Measurements from ENCODE around the gene TEK.

The TEK gene

DNA sequence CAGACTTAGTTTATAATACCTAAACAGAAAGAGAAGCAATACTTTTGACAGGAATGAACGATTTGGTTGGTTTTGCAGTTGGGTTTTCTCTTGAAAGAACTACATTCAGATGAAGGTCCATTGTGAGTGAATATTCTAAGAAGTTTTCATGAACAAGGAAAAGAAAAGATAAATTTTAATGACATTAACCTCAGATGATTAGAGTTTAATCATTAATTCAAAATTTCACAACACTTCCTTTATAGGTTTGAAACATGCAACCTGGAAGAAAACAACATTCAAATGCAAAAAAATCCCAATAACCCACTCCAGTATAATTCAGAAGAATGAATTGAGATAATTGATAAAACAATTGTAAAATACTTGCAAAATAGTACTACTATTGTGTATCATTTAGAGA lies 164.2 kb downstream of the TEK start:
- no peak overlapping the region for H3K4me3 ChIP-seq (ENCODE audit: low read depth, low read length)
- no peak for TF ChIP-seq MYC (IDR thresholded peaks at IDR 0.05; ENCODE audit: low read depth, low read length)
- no peak for DNase-seq (ENCODE audit: low read depth)

DNA sequence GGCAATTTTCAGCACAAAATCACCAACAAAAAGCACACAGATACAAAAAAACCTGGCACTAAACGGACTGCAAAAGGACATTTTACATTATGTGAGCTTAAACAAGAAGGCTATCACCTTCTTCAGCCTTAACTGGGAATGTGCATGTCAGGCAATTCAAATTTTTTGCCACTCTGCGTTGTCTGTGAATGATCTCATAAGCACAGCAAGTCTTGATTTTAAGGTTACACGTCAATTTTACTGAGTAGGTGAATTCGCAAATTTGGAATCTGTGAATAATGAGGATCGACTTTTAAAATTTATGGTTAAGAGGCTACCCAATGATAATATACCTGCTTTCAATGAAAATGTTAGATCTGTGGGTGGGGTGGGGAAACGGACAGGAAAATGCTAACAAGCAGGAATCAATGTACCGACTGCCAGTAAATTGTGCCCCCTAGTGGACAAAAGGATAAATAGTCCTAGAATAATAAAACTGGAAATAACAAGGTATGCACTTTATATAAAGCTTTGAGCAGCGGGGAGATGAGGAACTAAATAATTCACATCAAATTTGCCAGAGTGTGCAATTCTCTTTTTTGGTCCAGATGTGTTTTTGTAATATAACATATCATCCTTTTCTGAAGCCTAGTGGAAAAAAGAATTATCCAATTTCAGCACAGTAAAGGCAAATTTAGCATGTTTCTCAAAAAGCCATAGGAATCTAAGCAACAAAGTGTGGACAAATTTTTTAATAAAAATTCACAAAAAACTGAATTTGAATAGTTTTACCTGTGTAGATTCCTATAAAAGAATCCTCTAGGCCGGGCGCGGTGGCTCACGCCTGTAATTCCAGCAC lies 167.4 kb downstream of the TEK start:
- peak; percentile 78 for DNase-seq (ENCODE audit: low read depth)
- no peak overlapping the region for H3K4me3 ChIP-seq (ENCODE audit: low read depth, low read length)
- no peak for TF ChIP-seq POLR2A (IDR thresholded peaks at IDR 0.05; ENCODE audit: extremely low read depth, insufficient read length)
- TF ChIP-seq, protein P1, sequence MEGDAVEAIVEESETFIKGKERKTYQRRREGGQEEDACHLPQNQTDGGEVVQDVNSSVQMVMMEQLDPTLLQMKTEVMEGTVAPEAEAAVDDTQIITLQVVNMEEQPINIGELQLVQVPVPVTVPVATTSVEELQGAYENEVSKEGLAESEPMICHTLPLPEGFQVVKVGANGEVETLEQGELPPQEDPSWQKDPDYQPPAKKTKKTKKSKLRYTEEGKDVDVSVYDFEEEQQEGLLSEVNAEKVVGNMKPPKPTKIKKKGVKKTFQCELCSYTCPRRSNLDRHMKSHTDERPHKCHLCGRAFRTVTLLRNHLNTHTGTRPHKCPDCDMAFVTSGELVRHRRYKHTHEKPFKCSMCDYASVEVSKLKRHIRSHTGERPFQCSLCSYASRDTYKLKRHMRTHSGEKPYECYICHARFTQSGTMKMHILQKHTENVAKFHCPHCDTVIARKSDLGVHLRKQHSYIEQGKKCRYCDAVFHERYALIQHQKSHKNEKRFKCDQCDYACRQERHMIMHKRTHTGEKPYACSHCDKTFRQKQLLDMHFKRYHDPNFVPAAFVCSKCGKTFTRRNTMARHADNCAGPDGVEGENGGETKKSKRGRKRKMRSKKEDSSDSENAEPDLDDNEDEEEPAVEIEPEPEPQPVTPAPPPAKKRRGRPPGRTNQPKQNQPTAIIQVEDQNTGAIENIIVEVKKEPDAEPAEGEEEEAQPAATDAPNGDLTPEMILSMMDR (IDR thresholded peaks at IDR 0.05; ENCODE audit: low read depth, low read length) = peak; percentile 81

DNA sequence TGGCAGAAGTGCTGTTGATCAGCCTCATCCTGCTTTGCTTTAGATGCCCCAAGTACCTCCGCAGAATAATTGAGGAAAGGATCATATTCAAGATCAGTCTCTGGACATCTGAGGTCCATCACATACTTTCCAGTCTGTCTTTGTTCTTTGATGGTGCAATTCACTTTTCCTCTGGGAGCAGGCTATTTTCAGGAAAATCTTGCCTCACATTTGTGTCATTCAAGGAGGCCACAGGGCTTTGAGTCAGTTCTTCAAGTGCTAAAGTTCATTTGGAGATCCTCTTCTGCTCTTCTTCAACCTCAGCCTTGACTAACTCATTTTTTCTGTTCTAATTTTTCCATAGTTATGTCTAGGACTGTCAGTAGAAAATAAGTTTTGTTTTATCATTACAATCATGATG lies 169.3 kb downstream of the TEK start:
- no peak for DNase-seq (ENCODE audit: low read depth)
- no peak for TF ChIP-seq MYC (IDR thresholded peaks at IDR 0.05; ENCODE audit: low read depth, low read length)
- H3K4me3 ChIP-seq (ENCODE audit: low read depth, low read length) = no peak overlapping the region

DNA sequence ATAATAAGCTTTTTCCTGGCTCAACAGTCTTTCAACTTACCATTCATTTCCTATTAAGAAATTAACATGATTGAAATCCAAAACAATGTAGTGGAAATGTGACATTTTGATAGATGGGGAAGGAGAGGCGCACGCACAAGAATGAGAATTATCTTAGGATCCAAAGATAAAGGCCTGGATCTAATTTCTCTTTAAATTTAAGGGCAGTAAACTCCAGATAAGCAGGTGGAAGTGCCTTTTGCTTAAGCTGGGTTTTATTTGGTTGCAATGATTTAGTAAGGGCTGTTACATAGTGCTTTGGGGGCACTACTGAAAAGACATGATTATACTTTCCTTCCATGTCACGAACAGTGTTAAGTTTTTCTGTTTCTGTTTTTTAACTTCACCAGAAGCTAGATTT lies 170.6 kb downstream of the TEK start:
- TF ChIP-seq, protein P2, sequence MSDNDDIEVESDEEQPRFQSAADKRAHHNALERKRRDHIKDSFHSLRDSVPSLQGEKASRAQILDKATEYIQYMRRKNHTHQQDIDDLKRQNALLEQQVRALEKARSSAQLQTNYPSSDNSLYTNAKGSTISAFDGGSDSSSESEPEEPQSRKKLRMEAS (IDR thresholded peaks at IDR 0.05; ENCODE audit: low read depth, low read length) = no peak
- no peak for TF ChIP-seq MYC (IDR thresholded peaks at IDR 0.05; ENCODE audit: low read depth, low read length)
- TF ChIP-seq, protein P1 (IDR thresholded peaks at IDR 0.05; ENCODE audit: low read depth, low read length) = no peak
- DNase-seq (ENCODE audit: low read depth) = no peak

More for the DNA sequence above, 170.6 kb downstream of the TEK start:
- no peak overlapping the region for H3K4me3 ChIP-seq (ENCODE audit: low read depth, low read length)
